Glutamatergic neuron (in vitro differentiated cells): ENCODE results near the gene TBRG1. TPM values are rescaled to one million over a fixed set of nuclear protein-coding genes. Genes with fewer than 3 reads are reported as not detected.

Experiments used
- DNase-seq: peaks from one replicate; pipeline ENCODE4 v3.0.0; 2022
- H3K27ac Mint-ChIP-seq: one replicate; pipeline ENCODE4 v1.8.0; 2020; ENCODE audit warnings: mild to moderate bottlenecking, mixed read lengths, inconsistent platforms; ENCODE audit not compliant: unreplicated experiment
- H3K27me3 Mint-ChIP-seq: one replicate; pipeline ENCODE4 v1.8.0; 2020; ENCODE audit warnings: mild to moderate bottlenecking, moderate library complexity, mixed read lengths, inconsistent platforms; ENCODE audit not compliant: unreplicated experiment
- H3K36me3 Mint-ChIP-seq: one replicate; pipeline ENCODE4 v1.8.0; 2020; ENCODE audit warnings: mild to moderate bottlenecking, mixed read lengths, inconsistent platforms; ENCODE audit not compliant: unreplicated experiment
- H3K4me1 Mint-ChIP-seq: one replicate; pipeline ENCODE4 v1.8.0; 2020; ENCODE audit warnings: mild to moderate bottlenecking, low read depth, mixed read lengths, inconsistent platforms; ENCODE audit not compliant: unreplicated experiment
- H3K4me3 Mint-ChIP-seq: one replicate; pipeline ENCODE4 v1.8.0; 2020; ENCODE audit warnings: mild to moderate bottlenecking, mixed read lengths, inconsistent platforms; ENCODE audit not compliant: unreplicated experiment
- H3K9me3 Mint-ChIP-seq: one replicate; pipeline ENCODE4 v1.8.0; 2020; ENCODE audit warnings: mild to moderate bottlenecking, moderate library complexity, mixed read lengths, inconsistent platforms; ENCODE audit not compliant: unreplicated experiment
- total RNA-seq: library from RNA; stranded (reverse); fragmentation: NEBNext Ultra II Directional; extraction: Animal tissue kit (Norgen Biotek cat#: 25700); gene quantifications from one replicate; pipeline ENCODE4 v1.2.1, GENCODE V29; 2021; ENCODE audit not compliant: unreplicated experiment
- TF ChIP-seq, protein P1 (sequence below): fragments of 200-600 bp; sonication (generic); IDR thresholded peaks from one replicate; pipeline ENCODE4 v1.5.0; 2021; ENCODE audit not compliant: partially characterized antibody, unreplicated experiment

Gene TBRG1
- total RNA-seq, 1 donor from 2014 or later: 35.3 TPM

GRCh38 chr11:124644426-124645280 lies 22.0 kb downstream of the TBRG1 start:
- DNase-seq: peak; percentile 55
- TF ChIP-seq, protein P1, sequence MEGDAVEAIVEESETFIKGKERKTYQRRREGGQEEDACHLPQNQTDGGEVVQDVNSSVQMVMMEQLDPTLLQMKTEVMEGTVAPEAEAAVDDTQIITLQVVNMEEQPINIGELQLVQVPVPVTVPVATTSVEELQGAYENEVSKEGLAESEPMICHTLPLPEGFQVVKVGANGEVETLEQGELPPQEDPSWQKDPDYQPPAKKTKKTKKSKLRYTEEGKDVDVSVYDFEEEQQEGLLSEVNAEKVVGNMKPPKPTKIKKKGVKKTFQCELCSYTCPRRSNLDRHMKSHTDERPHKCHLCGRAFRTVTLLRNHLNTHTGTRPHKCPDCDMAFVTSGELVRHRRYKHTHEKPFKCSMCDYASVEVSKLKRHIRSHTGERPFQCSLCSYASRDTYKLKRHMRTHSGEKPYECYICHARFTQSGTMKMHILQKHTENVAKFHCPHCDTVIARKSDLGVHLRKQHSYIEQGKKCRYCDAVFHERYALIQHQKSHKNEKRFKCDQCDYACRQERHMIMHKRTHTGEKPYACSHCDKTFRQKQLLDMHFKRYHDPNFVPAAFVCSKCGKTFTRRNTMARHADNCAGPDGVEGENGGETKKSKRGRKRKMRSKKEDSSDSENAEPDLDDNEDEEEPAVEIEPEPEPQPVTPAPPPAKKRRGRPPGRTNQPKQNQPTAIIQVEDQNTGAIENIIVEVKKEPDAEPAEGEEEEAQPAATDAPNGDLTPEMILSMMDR: peak; percentile 94
- no peaks in the 10 kb centered on the region for H3K4me1 Mint-ChIP-seq
- no peaks in the 10 kb centered on the region for H3K36me3 Mint-ChIP-seq
- H3K9me3 Mint-ChIP-seq: no peaks in the 10 kb centered on the region
- no peak overlapping the region for H3K27ac Mint-ChIP-seq
- peak overlapping the region; percentile 33 for H3K4me3 Mint-ChIP-seq
- no peaks in the 10 kb centered on the region for H3K27me3 Mint-ChIP-seq

DNA sequence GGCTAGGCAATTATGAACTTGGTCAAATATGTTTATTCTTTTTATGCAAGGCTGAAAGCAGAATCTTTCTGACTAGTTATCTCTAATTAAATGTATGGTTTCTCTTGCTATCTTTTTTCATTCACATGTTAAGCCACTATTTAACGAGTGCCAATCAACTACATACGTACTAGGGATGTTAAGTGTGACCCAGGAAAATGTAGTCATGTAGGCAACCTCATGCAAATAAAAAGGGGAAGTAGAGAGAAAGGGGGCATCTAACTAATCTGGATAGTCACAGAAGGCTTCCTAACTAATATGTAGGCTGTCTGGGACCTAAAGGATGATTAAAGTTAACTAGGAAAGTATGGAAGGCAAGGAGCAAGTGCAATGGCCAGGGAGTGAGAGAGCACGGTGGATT lies 23.5 kb downstream of the TBRG1 start:
- DNase-seq: no peak
- Mint-ChIP-seq H3K27ac (no peak overlapping the region), H3K4me3 (no peak overlapping the region), H3K9me3 (no peaks in the 10 kb centered on the region), H3K4me1 (no peaks in the 10 kb centered on the region), H3K27me3 (no peaks in the 10 kb centered on the region), H3K36me3 (no peaks in the 10 kb centered on the region)
- TF ChIP-seq, protein P1: no peak

- Mint-ChIP-seq H3K27me3 (peaks cover 5% of the 10 kb centered on the region), H3K36me3 (no peaks in the 10 kb centered on the region)
Measured at GRCh38 chr11:124648610-124649009, 25.9 kb downstream of the TBRG1 start.

DNA sequence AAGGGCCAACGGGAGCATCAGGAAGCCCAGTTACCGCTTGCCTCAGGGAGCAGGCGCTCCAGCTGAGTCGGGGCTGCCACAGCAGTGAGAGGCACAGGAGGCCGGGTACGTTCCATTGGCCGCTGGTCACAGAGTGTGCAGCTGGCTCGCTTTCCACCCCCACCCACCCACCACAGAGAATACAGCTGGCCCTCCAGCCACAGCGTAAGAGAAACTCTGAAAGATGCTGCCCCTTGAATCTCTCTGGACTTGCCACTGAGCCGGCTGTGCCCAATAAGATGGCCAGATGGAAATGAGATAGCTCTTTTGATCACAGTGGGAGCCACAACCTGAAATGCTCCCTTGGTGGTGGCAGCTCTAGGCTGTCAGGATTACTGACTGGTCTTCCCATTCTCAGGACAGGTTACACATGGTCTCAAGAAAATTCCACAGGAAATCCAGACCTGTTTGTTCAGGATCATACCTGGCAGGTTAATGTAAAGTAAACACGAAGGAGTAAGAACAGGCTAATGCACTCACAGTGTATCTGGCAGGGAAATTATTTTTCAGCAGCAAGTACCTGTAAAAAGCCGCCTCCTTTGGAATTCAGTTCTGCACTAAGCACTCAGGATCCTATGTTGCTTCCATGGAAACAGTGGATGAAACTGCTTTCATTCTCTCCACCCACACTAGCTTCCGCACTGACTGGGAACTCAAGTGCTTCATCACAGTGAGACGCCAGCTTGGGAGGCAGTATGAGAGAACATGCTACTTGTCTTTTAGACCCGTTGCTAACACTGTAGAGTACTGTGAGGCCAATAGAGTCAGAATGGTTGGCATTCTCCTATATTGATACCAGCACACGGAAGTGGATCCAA lies 34.3 kb downstream of the TBRG1 start:
- TF ChIP-seq, protein P1: no peak
- Mint-ChIP-seq H3K27me3 (peaks cover 5% of the 10 kb centered on the region), H3K4me1 (peaks cover 13% of the 10 kb centered on the region), H3K4me3 (no peak overlapping the region), H3K36me3 (no peaks in the 10 kb centered on the region), H3K9me3 (peaks cover 2% of the 10 kb centered on the region), H3K27ac (no peak overlapping the region)
- DNase-seq: peak; percentile 65

More at GRCh38 chr11:124648610-124649009, 25.9 kb downstream of the TBRG1 start:
- Mint-ChIP-seq H3K27ac (no peak overlapping the region), H3K4me3 (no peak overlapping the region), H3K9me3 (no peaks in the 10 kb centered on the region), H3K4me1 (no peaks in the 10 kb centered on the region)
- DNase-seq: no peak
- TF ChIP-seq, protein P1: no peak
